Hematopoietic multipotent progenitor cell treated with erythropoietin and hydrocortisone succinate and interleukin-3 and kit ligand, for 4 days (in vitro differentiated cells): ENCODE results near the gene LAMTOR3.
"Not testable (repeated sequence)": the region's sequence is repeated elsewhere in the genome, so short reads cannot be mapped to it uniquely, and the experiment has no call there.

ENCODE experiments used
- DNase-seq: peaks from one replicate; pipeline ENCODE4 v3.0.0-alpha.2; 2015

The LAMTOR3 gene

DNA sequence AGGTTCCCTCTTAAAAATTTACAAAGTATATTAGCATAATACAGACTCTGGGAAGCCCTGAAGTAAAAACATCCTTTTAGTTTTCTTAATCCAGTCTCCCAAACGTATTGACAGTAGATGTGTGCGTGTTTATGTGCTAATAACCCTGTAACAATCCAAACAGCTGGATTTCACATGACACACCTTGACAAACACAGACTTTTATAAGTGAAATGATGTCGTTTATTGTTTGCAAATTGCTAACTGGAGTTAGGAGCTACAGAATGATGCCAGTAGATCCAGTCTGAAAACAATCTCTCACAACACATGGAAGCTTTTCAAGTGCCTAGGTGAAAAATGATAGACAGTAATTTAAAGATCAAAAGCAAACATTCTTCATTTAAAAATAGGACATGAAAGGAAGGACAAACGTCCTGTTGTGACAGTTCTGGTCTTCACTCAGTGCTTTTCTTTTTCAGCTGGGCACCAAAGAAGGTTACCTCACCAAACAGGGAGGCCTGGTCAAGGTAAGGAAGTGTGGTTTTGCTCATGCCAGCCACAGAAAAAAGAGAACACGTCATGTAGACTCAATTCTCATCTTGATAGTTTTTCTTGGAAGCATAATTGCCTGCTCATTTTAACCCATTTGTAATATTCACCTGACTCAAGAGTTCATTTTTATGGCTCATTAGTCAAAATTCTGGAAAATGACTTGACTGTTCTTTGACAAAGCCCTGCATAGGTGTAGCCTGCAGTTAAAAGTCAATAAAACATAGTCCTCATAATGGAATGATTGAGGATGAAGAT is 32.9 kb downstream of the LAMTOR3 start:
- DNase-seq: peak; percentile 30

DNA sequence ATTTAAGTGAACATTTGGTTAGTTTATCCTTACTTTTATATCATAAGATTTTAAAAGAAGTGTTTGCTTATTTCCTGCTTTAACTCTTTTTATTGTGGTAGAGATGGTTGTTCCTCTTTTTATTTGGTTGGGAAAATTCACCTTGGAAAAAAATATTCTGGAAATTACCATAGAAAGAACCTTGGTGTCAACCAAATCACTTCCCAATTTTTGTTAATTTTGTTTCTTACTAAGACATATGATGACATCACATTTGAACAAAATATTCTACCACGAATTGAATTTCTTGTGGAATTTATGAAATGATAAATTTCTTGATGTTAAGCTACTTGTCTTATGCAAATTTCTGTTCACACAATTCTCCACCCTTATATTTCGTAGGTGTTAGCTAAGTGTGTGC is 33.7 kb downstream of the LAMTOR3 start:
- DNase-seq: no peak

DNA sequence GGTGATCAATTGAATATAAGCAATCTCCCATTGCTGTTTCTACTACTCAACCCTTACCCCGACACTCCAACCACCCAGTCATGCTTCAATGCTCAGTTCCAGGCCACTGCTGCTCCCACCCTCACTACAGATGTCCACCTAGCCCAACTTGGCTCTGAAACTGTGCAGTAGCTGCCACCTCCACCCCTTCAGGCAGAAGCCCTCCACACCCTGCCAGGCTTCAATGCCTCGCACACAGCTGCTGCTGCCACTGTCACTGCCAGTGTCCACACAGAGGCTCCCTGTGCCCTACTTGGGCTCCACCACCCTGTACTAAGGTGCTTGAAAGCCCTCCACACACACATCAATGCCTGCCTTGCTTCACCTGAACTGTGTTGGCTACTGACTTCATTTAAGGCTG is 34.6 kb downstream of the LAMTOR3 start:
- no peak for DNase-seq

DNA sequence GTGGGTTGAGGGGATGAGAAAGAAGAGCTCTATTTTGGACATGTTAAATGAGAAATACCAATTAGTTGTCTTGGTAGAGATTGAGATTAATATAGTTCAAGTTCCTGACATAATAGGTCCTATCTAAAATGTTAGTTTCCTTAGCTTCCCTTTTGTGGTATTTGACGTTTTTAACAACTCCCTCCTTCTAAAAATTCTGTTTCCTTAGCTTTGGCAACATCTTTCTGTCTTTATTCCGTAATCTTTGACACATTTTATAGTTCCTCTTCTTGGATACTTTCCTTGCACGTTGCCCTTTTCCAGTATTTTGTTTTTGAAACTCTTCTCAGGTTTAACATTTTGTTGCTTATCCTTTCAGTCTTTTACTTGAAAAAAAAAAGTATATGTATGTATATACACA is 36.9 kb downstream of the LAMTOR3 start:
- peak; percentile 59 for DNase-seq

DNA sequence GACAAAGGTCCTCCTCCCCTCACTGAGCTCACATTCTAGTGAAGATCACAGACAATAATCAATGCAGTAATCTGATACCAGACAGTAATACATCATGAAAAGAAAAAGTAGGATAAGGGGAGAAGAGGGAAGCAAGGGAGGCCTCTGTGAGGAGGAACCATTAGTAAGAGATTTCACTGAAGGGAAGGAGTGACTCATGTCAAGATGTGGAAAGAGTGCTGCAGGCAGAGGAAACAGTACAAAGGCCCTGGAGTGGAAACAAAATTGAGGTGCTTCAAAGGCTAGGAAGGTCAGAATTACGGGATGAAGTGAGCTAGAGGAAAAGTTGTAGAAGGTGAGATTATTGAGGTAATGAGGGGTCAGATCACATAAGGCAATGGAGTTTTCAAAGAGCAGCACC is 38.1 kb downstream of the LAMTOR3 start:
- peak; percentile 57 for DNase-seq

DNA sequence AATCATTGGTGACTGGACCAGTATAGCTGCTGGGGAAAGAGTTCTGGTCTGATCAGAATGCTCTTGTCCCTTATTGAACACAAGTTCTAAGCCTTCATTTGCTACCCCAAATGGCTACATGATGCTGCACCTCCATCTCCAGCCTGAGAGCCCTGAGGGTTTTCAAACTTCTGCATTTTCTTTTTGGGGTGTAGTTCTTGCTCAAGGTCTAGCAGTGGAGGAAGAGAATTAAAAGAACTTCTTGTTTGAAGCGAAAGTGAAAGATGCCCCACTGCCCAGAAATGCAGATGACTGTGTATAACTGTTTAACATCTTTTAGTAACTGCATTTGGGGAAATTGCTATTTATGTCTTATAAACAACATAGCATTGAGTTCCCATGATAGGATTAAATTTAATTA is 38.5 kb downstream of the LAMTOR3 start:
- peak; percentile 73 for DNase-seq

DNA sequence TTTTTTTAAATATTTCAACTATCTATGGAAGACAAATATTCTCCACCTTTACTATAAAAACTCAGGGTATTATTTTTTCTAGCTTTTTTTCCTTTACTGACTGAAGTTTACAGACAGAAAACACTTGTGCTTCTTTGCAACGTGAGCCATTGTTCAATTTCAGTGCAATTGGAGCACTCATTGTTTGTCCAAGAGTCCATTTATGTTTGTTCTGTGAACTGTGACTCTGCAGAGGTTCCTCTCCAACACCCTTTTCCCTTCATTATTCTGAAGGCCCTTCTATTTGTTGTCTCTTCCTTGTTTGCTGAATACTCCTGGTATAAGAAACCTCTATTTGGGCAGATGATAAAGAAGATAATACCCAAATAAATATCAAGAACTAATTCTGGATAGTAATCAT is 40.2 kb downstream of the LAMTOR3 start:
- DNase-seq: no peak

DNA sequence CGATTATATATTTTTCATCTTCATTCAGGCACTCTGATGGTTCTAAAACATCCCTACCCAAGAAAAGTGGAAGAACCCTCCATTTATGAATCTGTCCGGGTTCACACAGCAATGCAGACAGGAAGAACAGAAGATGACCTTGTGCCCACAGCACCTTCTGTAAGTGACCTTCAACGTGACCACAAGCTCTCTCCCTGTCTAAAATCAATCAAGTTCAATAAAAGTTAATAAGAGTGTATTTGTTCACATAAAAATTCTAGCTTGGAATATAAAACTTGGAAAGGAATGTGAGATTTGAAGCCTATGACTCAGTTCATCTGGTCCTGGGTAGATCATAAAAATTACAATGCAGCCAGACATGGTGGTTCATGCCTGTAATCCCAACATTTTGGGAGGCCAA is 41.0 kb downstream of the LAMTOR3 start:
- DNase-seq: no peak

DNA sequence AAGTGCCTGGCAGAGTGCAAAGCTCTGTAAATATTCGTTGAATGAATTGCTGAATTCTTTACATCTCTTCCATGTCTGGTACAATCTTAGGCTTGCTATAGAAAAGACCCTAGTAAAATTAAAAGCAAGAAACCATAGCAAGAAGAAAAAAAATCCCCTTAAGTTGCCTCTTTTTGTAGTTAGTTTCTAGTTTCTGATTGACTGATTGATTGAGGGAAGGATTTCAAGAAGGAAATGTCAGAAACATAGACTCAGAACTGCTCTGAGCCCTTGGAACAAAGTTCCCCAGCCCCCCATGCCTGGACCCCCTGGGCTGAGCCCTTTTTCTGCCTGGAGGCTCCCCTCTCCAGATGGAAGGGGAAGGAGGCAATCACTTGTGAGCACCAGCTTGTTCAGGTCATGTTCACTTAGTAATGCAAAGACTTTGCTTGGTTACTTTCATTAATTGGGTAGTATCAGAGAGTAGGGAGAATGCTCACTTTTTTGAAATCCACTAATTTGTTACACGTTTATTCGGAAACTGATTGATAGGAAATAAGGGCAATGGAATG is 42.0 kb downstream of the LAMTOR3 start:
- no peak for DNase-seq

DNA sequence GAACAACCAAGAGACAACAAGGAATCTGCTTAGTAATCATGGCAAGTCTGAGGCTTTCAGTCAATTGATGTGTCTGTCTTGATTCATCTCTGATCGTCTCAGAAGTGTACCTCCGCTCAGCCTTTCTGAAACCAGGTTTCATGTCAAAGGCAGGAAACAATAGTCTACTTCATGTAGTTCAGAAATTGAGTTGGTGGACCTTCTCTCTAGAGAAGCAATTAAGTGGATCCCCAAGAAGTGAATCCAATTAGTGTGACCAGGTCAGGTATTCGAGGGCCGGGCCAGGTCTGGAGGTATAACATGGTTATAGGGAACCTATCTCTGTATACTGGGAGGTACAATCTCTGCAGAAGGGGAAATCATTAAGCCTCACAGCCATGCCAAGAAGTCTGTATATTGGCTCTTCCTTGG is 45.6 kb downstream of the LAMTOR3 start:
- DNase-seq: no peak

DNA sequence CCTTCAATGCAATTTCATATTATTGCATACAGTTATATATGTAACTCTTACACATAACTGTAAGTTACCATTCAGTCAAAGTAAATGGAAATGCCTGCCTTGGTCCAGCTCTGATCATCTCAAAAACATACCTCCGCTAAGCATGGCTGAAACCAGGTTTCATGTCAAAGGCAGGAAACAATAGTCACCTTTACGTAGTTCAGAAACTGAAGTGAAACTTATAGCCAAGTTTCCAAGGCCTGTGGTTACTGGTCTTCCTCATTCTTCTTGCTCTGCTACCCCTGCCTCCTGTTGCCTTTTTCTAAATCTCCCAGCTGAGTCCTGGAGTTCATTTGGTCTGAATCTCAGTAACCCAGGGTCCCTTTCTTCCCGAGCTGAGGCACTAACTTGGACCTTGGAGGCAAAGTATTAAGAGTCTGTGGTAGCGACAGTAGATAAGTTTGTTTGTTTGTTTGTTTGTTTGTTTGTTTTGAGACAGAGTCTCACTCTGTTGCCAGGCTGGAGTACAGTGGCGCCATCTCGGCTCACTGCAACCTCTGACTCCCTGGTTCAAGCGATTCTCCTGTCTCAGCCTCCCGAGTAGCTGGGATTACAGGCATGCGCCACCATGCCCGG is 46.8 kb downstream of the LAMTOR3 start:
- no peak for DNase-seq

DNA sequence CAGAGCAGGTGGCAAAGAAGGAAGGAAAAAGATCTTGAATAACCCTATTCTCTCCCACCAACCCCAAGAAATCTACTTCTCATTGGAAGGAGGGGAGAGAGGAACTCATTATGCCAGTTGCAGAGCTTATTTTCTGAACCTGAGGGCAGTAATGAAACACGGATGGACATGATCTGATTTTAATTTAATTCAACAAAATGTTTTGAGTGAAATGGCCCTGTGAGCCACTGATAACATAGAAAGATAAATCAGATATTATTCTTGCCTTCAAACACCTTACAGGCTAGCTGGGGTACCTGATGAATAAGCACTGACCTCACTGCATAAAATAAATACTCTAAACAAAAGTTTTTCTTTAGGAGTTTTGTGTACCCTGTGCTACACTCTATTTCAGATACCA is 47.3 kb downstream of the LAMTOR3 start:
- DNase-seq: no peak

DNA sequence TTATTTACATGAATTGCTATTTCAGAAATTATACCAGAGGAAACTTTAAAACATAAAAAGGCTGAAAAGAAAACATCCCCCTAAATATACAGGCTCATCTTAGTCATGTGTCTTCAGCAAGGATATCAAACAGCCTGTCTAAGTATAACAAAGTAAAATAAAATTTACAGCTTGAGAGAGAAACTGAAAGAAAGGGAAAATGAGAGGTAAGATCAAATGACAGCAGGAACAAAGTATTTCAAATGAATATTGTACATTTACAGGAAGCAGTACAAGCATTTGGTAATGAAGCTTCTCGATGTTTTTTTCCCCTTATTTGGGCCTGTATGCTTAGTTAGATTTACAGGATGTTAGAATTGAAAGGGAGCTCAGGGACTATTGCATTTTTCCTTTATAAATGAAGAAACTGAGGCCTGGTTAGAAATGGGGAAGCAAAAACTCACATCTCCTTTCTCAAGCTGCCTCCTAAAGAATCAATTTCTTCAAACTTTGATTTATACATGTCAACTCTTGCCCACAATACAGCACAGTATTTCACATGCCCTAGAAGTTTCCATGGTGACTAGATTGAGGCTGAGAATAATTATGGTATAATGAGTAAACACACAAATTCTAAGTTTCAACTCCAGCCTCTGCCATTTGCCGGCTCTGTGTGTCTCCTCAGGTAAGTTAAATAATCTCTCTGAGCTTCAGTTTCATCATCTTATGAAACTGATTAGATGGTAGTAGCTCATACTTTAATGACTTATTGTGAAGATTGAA is 48.3 kb downstream of the LAMTOR3 start:
- no peak for DNase-seq

DNA sequence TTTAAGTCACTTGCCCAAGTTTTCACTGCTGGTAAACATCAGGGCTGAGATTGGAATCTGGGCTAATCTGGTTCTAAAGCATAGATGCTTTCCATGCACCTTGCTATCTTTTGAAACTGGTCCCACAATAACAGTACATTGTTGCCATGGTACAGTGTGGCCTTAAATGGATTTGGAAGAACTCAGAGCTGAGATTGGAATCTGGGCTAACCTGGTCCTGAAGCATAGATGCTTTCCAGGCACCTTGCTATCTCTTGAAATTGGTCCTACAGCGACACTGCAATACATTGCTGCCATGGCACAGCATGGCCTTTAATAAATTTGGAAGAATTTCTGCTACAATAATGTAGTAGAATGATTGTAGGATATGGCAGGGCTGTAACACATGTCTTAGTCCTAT is 49.0 kb downstream of the LAMTOR3 start:
- DNase-seq: no peak

DNA sequence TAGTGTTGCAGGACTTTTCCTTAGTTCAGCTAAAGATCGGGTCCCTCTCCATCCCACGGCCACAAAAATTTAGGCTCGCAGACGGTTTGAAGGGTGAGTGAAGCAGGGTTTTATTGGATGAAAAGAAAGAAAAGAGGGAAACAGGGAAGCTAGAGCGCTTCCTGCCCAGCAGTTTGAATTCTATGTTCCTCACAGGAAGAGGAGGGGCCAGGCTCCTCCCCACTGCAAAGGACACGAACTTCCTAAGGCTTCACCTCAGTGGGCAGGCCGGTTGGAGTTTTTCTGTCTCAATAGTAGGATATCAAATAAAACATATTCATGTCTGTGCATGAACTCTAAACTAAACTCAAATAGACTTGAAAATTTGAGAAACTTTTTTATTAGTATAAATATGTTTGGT is 50.2 kb downstream of the LAMTOR3 start:
- no peak for DNase-seq

DNA sequence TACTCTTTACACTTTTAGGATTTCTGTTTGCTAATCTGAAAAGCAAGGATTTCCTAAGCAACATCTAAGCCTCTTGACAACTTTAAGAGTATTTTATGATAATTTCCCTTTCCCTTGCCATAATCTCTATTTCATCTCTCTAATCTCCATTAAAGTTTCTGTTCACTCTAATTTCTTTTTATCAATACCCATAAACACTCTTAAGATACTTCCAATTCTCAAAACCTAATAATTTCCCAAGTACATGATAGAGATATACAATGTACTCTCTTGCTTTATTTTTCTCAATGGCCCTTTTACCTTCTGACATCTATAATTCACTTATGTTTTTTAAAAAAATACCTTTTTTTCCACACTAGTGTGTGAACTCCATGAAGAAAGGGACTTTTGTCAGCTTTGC is 50.8 kb downstream of the LAMTOR3 start:
- no peak for DNase-seq

DNA sequence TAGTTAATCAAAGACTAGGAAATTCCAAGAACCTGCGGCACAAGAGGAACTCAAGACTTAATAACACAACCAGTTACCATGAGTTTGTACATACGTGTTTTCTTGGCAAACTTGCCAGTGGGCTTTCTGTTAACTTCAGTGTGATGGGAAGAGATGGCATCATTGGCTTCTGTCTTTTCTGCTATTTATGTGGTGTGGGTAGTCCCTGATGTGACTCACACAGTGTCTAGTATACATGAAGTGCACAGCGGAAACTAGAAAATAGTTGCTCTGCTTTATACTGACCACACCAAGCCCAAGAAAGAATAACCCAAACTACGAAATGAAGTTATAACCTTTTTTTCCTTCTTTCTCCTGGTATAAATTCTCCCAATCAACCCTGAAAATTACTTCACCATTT is 53.1 kb downstream of the LAMTOR3 start:
- DNase-seq: no peak

DNA sequence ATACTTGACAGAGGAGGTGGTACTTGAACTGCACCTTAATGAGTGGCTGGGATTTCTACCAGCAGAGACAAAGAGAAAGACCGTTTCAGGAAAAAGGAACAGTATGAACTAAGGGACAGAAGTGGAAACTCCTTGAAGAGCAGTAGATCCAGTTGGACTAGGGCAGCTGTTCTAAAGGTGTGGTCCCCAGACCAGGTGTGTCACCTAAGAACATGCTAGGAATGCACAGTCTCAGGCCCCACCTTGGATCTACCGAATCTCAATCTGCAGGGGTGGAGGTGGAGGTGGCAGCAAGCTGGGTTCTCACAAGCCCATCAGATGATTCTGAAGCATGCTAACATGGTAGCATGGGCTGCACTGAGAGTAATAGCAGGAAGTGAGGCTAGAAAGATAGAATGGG is 55.3 kb downstream of the LAMTOR3 start:
- DNase-seq: no peak

DNA sequence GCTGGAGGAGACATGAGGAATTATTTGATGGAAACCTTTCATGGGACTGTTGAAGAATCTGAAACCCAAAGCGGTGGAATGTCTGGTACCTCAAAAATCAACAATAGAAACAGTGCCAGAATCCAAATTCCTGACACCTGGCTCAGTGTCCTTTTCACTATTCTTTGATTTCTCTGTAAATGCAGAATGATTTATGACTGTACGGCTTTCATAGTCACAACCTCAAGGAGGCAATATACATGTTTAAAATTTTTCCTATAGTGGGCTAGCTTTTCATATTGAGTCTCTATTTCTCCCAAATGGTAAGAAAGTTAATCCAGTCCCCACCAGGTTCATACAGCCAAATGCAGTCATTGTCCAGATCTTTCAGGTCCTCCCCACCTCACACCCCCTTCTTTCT is 58.3 kb downstream of the LAMTOR3 start:
- DNase-seq: no peak

DNA sequence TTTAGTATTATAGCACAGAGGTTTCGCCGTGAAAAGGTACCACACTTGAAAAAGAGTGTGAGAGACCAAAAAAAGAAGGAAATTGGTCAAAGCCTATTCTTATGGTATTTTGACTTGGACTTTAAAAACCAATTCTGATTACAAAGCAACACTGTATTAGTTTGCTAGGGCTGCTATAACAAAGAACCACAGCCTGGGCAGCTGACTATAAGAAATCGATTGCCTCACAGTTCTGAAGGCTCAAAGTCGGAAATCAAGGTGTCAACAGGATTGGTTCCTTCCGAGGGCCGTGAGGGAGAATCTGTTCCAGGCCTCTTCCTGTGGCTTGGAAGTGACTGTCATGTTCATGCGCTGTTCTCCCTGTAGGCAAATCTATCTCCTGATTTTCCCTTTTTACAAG is 59.7 kb downstream of the LAMTOR3 start:
- DNase-seq: no peak

DNA sequence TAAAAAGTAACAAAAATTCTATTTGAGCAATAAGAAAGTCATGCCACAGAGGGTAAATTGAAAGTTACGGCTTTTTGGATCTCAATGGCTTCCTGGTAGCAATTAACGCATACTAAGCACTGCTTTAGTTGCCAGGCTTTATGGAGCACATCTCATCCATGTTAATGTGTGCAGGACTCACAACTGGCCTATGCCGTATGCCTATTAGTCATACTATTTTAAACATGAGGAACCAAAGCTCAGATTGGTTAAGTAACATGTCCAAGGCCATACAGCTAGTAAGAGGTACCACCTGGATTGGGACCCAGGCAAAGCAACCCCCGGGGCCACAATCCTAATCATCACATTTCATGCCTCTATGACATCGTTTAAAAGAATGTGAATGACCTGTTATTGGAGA is 60.5 kb downstream of the LAMTOR3 start:
- DNase-seq: no peak

DNA sequence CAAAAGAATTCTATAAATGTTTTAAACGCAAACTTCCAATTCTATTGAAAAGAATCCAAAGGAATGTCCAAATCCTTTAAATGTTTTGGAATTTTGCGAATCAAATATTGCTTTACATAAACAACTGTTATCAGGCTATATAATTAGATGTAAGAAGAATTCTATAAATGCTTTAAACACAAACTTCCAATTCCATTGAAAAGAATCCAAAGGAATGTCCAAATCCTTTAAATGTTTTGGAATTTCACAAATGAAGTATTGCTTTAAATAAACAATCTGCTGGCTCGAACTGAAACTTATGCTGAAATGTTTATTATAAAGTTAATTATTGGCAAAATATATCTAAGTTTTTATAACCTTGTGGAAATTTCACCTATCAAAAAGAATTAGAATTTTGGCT is 61.5 kb downstream of the LAMTOR3 start:
- DNase-seq: no peak

DNA sequence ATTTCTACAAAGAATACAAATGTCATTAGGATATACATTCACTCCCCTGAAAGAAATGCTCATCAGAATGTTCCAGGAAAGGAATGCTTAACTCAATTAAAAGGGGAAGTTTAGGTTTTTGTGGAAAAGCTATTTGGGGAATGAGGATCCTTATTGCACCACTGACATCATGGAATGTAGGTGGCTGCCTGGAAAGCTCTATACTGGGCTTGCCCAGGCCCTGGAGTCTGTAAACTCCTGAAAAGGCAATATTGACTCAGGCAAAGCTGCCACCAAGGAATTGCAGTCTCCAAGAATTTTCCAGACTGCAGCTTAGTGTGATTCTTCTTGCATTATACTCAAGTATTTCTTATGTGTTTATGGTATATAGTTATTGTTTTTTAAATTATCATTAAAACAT is 61.9 kb downstream of the LAMTOR3 start:
- no peak for DNase-seq

DNA sequence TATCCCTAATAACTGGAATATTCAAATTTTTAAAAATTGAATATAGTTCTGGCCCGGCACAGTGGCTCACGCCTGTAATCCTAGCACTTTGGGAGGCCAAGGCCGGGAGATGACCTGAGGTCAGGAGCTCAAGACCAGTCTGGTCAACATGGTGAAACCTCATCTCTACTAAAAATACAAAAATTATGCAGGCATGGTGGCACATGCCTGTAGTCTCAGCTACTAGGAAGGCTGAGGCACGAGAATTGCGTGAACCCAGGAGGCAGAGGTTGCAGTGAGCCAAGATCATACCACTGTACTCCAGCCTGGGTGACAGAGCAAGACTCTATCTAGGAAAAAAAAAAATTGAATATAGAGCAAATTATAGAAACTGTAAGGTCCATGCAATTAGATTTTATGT is 64.2 kb downstream of the LAMTOR3 start:
- DNase-seq: not testable (repeated sequence)
